HPDE6-E6E7 (cell line): ENCODE measurements around the gene ANKFY1.
"Not testable (repeated sequence)": the region's sequence is repeated elsewhere in the genome, so short reads cannot be mapped to it uniquely, and the experiment has no call there.

ENCODE experiments used
- DNase-seq: peaks from one replicate; pipeline ENCODE4 v3.0.0; 2011; ENCODE audit warnings: missing footprints; ENCODE audit errors: extremely low spot score

ANKFY1 gene

GRCh38 chr17:4215882-4216570 is 47.8 kb downstream of the ANKFY1 start:
- no peak for DNase-seq

DNA sequence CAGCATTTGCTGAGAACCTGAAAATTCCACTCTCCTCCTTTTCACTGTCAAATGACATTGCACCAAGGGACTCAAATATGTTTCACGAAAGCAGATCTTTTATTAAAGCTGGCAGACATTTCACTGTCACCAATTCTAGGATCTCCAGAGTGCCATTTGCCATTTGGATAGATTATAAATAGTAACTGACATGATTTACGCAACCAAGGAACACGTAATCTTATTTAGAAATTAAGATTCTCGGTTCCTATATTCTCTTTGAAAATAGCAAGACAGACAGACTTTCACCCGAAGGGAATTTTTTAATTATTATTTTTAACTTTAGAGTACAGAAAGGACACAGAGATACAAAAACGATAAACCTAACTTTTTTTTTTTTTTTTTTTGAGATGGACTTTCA is 49.6 kb downstream of the ANKFY1 start:
- no peak for DNase-seq

DNA sequence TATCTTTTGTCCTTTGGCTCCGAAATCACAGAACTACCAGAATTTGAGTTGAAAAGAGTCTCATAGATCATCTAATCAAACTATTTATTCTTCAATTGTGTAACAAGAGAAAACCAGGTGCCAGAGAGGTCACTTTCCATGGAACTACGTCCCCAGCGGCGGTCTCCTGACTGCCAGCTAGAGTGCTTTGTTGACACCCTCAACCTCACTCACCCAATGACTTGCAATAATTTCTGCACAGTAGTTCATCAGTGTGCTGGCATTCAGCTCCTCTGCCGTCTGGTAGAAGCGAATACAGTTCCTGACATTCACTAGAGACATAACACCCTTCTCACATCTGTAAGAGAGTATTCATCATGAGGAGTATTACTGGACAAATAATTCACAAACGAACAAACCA is 54.2 kb downstream of the ANKFY1 start:
- DNase-seq, result no peak

GRCh38 chr17:4208238-4208637 is 55.5 kb downstream of the ANKFY1 start:
- DNase-seq, result no peak

- no peak for DNase-seq
Measured at GRCh38 chr17:4206962-4207361, 56.8 kb downstream of the ANKFY1 start.

- no peak for DNase-seq
Measured at GRCh38 chr17:4205917-4206316, 57.9 kb downstream of the ANKFY1 start.

GRCh38 chr17:4204710-4205173 is 59.0 kb downstream of the ANKFY1 start:
- DNase-seq, result no peak

GRCh38 chr17:4204190-4204589 is 59.6 kb downstream of the ANKFY1 start:
- no peak for DNase-seq

- DNase-seq, result no peak
Measured at GRCh38 chr17:4201226-4201625, 62.6 kb downstream of the ANKFY1 start.

DNA sequence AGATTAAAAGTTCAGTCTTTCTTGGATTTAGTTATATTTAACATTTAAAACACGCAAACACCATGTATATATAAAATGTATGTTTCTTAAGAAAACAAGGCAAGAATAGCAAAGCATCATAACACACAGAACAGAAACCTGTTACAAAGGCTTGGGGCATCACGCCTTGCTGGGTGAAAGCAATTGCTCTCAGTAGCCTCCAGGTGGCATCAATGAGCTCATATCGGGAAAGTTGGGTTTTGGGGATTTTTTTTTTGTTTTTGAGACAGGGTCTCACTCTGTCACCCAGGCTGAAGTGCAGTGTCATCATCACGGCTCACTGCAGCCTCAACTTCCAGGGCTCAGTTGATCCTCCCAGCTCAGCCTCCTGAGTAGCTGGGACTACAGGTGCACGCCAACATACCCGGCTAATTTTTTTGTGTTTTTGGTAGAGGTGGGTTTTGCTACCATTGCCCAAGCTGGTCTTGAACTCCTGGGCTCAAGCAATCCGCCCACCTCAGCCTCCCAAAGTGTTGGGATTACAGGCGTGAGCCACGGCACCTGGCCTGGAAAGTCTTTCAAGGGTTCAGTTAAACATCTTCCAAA is 63.9 kb downstream of the ANKFY1 start:
- DNase-seq, result peak; percentile 34

DNA sequence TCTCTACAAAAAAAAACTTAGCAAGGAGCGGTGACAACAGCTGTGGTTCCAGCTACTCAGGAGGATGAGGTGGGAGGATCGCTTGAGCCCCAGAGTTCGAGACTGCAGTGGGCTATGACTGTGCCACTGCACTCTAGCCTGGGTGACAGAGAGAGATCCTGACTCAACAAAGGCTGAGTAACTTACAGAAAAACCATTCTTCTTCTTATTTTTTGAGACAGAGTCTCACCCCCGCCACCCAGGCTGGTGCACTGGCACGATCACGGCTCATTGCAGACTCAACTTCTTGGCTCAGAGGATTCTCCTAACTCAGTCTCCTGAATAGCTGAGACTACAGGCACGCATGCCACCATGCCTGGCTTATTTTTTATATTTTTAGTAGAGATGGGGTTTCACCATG is 64.8 kb downstream of the ANKFY1 start:
- DNase-seq, result no peak

DNA sequence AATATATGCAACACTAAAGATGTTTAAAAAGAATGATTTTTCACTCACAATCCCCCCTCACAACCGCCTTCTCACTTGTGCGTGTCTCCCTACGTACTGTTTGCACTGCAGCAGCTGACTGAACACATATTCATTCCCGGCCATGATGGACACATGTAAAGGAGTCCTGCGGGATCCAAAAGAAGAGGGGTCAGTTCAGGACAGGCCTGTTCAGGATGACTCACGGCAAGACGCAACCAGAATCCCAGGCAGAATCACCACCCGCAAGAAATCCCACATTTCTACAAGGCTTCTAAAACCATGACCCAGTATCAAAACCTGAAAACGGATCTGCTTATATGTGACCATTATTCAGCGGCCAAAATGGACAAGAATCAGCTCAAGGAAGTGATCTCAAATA is 68.5 kb downstream of the ANKFY1 start:
- DNase-seq, result peak; percentile 45

DNA sequence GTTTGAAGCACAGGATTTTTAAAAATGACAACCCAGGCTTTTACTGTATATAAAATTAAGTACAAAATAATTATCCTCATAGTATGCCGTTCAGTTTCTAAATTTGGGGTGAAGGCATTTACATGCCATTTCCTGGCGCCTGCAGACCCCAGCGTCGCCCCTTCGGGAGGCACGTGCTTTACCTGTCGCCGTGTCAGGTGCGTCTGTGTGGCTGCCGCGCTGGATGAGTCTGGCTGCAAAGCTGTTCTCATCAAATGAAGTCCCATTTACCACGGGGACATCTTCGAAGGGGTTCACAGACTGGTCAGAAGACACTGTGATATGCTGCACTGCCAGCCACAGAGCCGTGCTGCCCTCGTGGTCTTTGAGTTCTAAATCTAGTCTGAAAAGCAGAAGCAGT is 69.0 kb downstream of the ANKFY1 start:
- no peak for DNase-seq

GRCh38 chr17:4190791-4191190 is 73.0 kb downstream of the ANKFY1 start:
- not testable (repeated sequence) for DNase-seq

DNA sequence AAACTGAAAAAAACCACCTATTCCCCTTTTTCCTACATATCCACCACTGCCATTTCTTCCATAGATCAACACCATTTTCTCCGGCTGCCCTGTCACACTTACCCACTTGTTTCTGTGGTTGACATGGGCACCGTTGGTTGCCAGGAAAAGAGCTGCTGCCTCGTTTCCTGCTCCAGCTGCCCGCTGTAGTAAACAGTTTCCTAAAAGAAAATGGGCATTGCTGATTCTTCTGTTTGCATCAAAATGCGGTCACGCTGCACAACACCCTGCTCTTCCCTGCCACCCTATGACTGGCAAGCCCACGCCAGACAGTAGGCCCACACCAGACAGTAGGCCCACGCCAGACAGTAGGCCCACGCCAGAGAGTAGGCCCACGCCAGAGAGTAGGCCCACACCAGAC is 74.5 kb downstream of the ANKFY1 start:
- no peak for DNase-seq

DNA sequence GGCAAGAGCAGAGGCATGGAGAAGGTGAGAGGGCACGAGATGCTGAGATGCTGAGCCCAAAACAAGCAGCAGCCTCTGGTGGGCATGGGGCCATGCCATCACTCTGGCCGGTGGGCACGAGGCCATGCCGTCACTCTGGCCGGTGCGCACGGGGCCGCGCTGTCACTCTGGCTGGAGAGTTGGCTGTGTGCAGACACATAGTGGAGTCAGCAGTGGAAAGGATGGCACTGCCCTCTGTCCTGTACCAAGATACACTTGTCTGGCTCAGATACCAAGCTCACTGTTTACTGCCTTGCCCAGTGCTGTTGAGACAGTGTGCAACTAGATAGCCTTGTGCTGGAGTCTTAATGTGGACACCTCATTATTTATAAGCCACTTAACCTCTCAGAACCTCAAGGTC is 75.7 kb downstream of the ANKFY1 start:
- no peak for DNase-seq

DNA sequence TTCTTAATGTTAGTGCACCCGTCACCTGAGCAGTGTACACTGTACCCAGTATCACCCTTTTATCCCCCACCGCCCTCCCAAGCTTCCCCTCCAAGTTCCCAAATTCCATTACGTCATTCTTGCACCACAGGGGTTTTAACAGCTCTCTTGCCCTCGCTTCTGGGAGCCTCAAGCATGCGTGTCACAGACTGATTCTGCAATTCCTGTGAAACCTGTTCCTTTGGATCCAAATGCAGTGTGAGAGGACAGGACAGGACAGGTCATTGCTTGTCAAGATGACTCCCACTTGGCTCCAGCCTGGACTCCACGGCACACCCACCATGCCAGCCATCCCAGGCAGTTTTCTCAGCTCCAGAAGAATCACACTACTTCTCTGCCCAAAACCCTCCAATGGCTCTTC is 76.7 kb downstream of the ANKFY1 start:
- peak; percentile 98 for DNase-seq

- DNase-seq, result no peak
Measured at GRCh38 chr17:4186357-4186881, 77.4 kb downstream of the ANKFY1 start.

GRCh38 chr17:4185656-4186055 is 78.1 kb downstream of the ANKFY1 start:
- DNase-seq, result no peak

DNA sequence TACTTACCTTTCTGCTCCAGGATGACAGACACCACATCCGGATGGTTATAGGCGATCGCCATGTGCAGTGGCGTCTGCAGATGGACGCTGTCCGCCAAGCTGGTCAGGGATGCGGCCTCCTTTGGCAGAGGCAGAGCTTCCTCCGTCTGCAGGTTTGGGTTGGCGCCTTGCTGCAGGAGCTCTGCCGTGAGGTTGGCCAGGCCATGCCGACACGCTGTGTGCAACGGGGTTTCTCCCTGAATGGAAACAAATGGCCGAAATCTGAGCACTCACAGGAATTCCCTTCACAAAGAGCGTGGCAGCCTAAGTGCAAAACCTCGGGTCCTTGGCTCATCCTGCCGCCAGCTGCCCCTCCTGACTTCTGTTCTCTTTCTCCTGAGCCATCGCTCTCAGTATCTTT is 79.0 kb downstream of the ANKFY1 start:
- no peak for DNase-seq

GRCh38 chr17:4182043-4182442 is 81.7 kb downstream of the ANKFY1 start:
- DNase-seq, result no peak

DNA sequence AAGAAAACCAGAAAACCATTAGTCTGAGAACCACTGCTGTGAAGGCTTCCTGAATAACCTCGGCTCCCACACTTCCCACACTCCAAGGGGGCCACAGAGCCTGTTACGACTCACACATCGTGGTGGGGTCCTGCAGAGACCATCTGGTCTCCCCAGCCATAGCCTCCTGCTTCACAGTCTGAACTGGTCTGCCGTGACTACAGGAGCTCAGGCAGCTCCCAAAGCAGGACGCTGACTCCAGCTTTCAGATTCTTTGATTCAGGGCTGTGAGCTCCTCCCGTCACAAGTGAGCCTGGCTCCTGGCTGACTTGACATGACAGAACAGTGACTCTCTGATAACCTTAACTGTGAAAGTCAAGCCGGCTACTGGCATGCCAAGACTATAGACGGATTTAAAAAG is 83.0 kb downstream of the ANKFY1 start:
- no peak for DNase-seq

GRCh38 chr17:4179071-4179470 is 84.7 kb downstream of the ANKFY1 start:
- no peak for DNase-seq

- DNase-seq, result no peak
Measured at GRCh38 chr17:4178651-4179050, 85.1 kb downstream of the ANKFY1 start.
